K562 (cell line): ENCODE measurements around the gene ADPRM. TPM values are rescaled to one million over a fixed set of nuclear protein-coding genes. Genes with fewer than 3 reads are reported as not detected.

Experiments used
- ATAC-seq: fragments of 200-7000 bp; cut with Tn5 transposase; 3 replicates; pipeline ENCODE4 v1.9.1; 2020; ENCODE audit warnings: moderate library complexity
- BruUV-seq: library from RNA; stranded (reverse); fragments of 400-500 nt; replicated peaks from 2 replicates; lab custom pipeline; 2021; lab: Mats Ljungman, UMichigan
- CTCF ChIA-PET: fragments of 300-600 bp; formaldehyde crosslinking; extraction: SDS; loops from one replicate; lab custom pipeline; 2021; ENCODE audit warnings: low intra/inter-chr PET ratio; lab: Yijun Ruan, JAX
- POLR2A ChIA-PET: fragments of 300-600, 350-650 bp; sonication (Branson Sonifier 250); formaldehyde crosslinking; extraction: SDS; loops from one replicate; lab custom pipeline; 2021; ENCODE audit warnings: antibody characterized with exemption, inconsistent platforms; lab: Yijun Ruan, JAX
- DNase-seq, 4 experiments: peaks; one replicate each; pipeline versions ENCODE4 v3.0.0 to v3.0.0-alpha.2; 2011 to 2018; ENCODE audit warnings: low spot score in 3 of 4, mixed read lengths in 3 of 4; ENCODE audit errors: extremely low read depth in 1 of 4
- FAIRE-seq: peaks from 2 replicates; lab custom pipeline; 2011; peaks lifted over from hg19 to GRCh38; lab: Jason Lieb, UNC
- H2AFZ ChIP-seq: 2 replicates; pipeline ENCODE4 v1.6.0; 2011; ENCODE audit warnings: low read depth, low read length, control low read depth, inconsistent platforms
- H3K27ac ChIP-seq: fragments of 200-600 bp; 3 replicates; pipeline ENCODE4 v1.8.0; 2011; ENCODE audit warnings: low read depth, mild to moderate bottlenecking, control low read depth, inconsistent platforms, low read length, moderate library complexity, mixed read lengths; ENCODE audit errors: extremely low read depth
- H3K27me3 ChIP-seq, 2 experiments: fragments of 300-600 bp in 1 of 2; 2 replicates in 1 of 2; 3 replicates in 1 of 2; pipeline versions ENCODE4 v1.6.0 to v1.8.0; 2011; ENCODE audit warnings: inconsistent platforms in 2 of 2, low read length in 2 of 2, mild to moderate bottlenecking in 1 of 2, mixed read lengths in 1 of 2, moderate library complexity in 1 of 2; ENCODE audit not compliant: control insufficient read depth in 2 of 2, insufficient read depth in 2 of 2
- H3K36me3 ChIP-seq: fragments of 300-600 bp; 3 replicates; pipeline ENCODE4 v1.8.0; 2011; ENCODE audit warnings: mild to moderate bottlenecking, low read length, inconsistent platforms; ENCODE audit not compliant: control insufficient read depth, insufficient read depth
- H3K4me1 ChIP-seq, 2 experiments: fragments of 200-600 bp in 1 of 2; replicated peaks in 1 of 2; 2 replicates in 1 of 2; 3 replicates in 1 of 2; pipeline versions ENCODE4 v1.5.1 to v1.8.0; 2011; ENCODE audit warnings: inconsistent platforms in 2 of 2, low read length in 2 of 2, mild to moderate bottlenecking in 1 of 2, mixed read lengths in 1 of 2, moderate library complexity in 1 of 2; ENCODE audit not compliant: control insufficient read depth in 2 of 2, insufficient read depth in 2 of 2
- H3K4me2 ChIP-seq: 2 replicates; pipeline ENCODE4 v1.6.1; 2011; ENCODE audit warnings: low read length, control low read depth, inconsistent platforms, mixed read lengths; ENCODE audit not compliant: insufficient read depth
- H3K4me3 ChIP-seq: fragments of 200-600 bp; sonication (generic), shearing (Covaris generic); 2 replicates; pipeline ENCODE4 v1.5.1; 2016; ENCODE audit warnings: control low read depth, inconsistent platforms
- H3K79me2 ChIP-seq: fragments of 200-600 bp; 3 replicates; pipeline ENCODE4 v1.8.0; 2011; ENCODE audit warnings: low read length, inconsistent platforms; ENCODE audit not compliant: control insufficient read depth, insufficient read depth
- H3K9ac ChIP-seq, 2 experiments: 2 replicates each; pipeline versions ENCODE4 v1.6.0 to v1.6.1; 2011; ENCODE audit warnings: low read depth in 2 of 2, low read length in 2 of 2, control low read depth in 1 of 2, inconsistent platforms in 1 of 2, mild to moderate bottlenecking in 1 of 2, mixed read lengths in 1 of 2; ENCODE audit not compliant: insufficient read depth in 1 of 2
- H3K9me1 ChIP-seq: one replicate; pipeline ENCODE4 v1.6.0; 2011; ENCODE audit warnings: inconsistent platforms, mild to moderate bottlenecking, low read length, moderate library complexity; ENCODE audit not compliant: control insufficient read depth, insufficient read depth
- H3K9me3 ChIP-seq: replicated peaks from 2 replicates; pipeline ENCODE4 v1.5.1; 2011; ENCODE audit warnings: low read depth, low read length, inconsistent platforms; ENCODE audit not compliant: control insufficient read depth, insufficient read depth
- H4K20me1 ChIP-seq: replicated peaks from 2 replicates; pipeline ENCODE4 v1.6.1; 2011; ENCODE audit warnings: low read length, inconsistent platforms, mixed read lengths; ENCODE audit not compliant: control insufficient read depth, insufficient read depth
- MECOM ChIP-seq: fragments of 250-450 bp; sonication (Bioruptor Pico); IDR thresholded peaks from 2 replicates; pipeline ENCODE4 v1.8.0; 2022; ENCODE audit warnings: inconsistent platforms
- PCBP1 ChIP-seq: fragments of 200-400 bp; formaldehyde crosslinking; IDR thresholded peaks from 2 replicates; pipeline ENCODE4 v1.6.1; 2018; ENCODE audit warnings: mild to moderate bottlenecking, low read depth, low read length; ENCODE audit not compliant: poor library complexity, severe bottlenecking
- PRPF4 ChIP-seq: fragments of 200-400 bp; formaldehyde crosslinking; IDR thresholded peaks from one replicate; pipeline ENCODE4 v1.6.1; 2017; ENCODE audit warnings: low read length, low read depth, mild to moderate bottlenecking; ENCODE audit not compliant: insufficient read depth, poor library complexity, severe bottlenecking
- PYGO2 ChIP-seq: fragments of 450-650 bp; IDR thresholded peaks from 2 replicates; pipeline ENCODE4 v1.6.1; 2016; ENCODE audit warnings: mild to moderate bottlenecking, missing genetic modification characterization, moderate library complexity, missing compliant biosample characterization
- RNF2 ChIP-seq: sonication (generic); IDR thresholded peaks from 2 replicates; pipeline ENCODE4 v1.6.1; 2016
- ZNF589 ChIP-seq: fragments of 200-800 bp; sonication (Bioruptor generic); IDR thresholded peaks from 2 replicates; pipeline ENCODE4 v1.6.1; 2016; ENCODE audit warnings: low read depth, missing genetic modification characterization, missing compliant biosample characterization
- ZNF696 ChIP-seq: fragments of 250-450 bp; sonication (Bioruptor Pico); conservative IDR thresholded peaks from 2 replicates; pipeline ENCODE4 v1.4.0; 2020; ENCODE audit warnings: mild to moderate bottlenecking, moderate library complexity
- ZNF780A ChIP-seq: fragments of 250-450 bp; sonication (Bioruptor Pico); IDR thresholded peaks from 2 replicates; pipeline ENCODE4 v1.5.0; 2021; ENCODE audit warnings: mild to moderate bottlenecking
- WGBS: fragments of 100-300 bp; shearing (Covaris generic); methylation state at CpG from one replicate; pipeline ENCODE4 v1.1.6; 2016; ENCODE audit warnings: low coverage, mixed read lengths; ENCODE audit not compliant: insufficient coverage; ENCODE audit errors: missing lambda C conversion rate; 5-methylcytosine and 5-hydroxymethylcytosine counted together
- in situ Hi-C: fragments of 300-500 bp; cut with MboI; formaldehyde crosslinking; loops from 4 replicates; pipeline ENCODE4 v1.15.0; 2018; ENCODE audit warnings: inconsistent platforms, mixed read lengths
- intact Hi-C: fragments of 100-400 bp; cut with micrococcal nuclease; formaldehyde crosslinking; loops from 2 replicates; pipeline ENCODE4 v1.14.2; 2022
- polyA plus RNA-seq, 8 experiments: library from polyadenylated mRNA; depleted of rRNA in 4 of 8; stranded (reverse) in 5 of 8; unstranded in 3 of 8; fragments of >200 nt; fragmentation: Nextera tagmentation in 2 of 8; fragmentation: Illumina TruSeq in 1 of 8; extraction: Ambion mirVana in 2 of 8; extraction: Trizol in 1 of 8; gene quantifications; 2 replicates each; pipeline versions ENCODE4 v1.2.1 to v1.2.3, GENCODE V29; 2011 to 2014; ENCODE audit warnings: inconsistent platforms in 1 of 8, missing spikeins in 1 of 8
- total RNA-seq, 7 experiments: library from RNA; depleted of rRNA in 6 of 7; stranded (reverse); fragments of >200 nt in 6 of 7; fragmentation: Illumina TruSeq in 2 of 7; extraction: Trizol in 2 of 7; gene quantifications; 2 replicates each; pipeline versions ENCODE4 v1.2.1 to v1.2.3, GENCODE V29; 2011 to 2021; ENCODE audit warnings: low replicate concordance in 1 of 7

The ADPRM gene
- total and polyA plus RNA-seq, 9 of the 15 experiments (the other 6 are each of a cell fraction or from before 2014, with no cell fraction given): 4.7 to 17.6 (median 6.2) TPM

DNA sequence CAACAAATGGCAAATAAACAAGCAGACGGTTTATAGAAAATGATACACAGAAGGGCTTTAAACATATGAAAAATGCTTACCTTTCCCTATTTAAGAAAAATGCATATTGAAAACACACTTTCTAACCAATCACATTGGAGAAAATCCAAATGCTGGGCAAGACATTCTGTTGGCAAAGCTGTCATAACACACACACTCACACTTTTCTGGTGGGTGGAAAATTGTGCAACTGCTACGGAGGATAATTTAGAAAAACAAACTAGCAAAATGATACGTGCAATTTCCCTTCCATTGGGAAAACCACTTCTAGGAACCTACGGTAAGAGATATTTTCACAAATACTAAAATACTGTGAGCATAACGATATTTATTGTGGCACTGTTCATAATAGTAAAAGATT lies 30.5 kb upstream of the ADPRM start:
- intact Hi-C loops (no loop called here), in situ Hi-C loops (no loop called here)
- Histone ChIP-seq H3K27me3 (no peaks in the 10 kb centered on the region), H4K20me1 (no peaks in the 10 kb centered on the region), H3K9me3 (no peaks in the 10 kb centered on the region), H3K36me3 (no peaks in the 10 kb centered on the region), H3K79me2 (no peaks in the 10 kb centered on the region), H3K4me1 (no peaks in the 10 kb centered on the region), H2AFZ (no peak overlapping the region), H3K4me2 (no peak overlapping the region), H3K9ac (no peak overlapping the region), H3K4me3 (no peak overlapping the region), H3K27ac (no peak overlapping the region), H3K9me1 (no peaks in the 10 kb centered on the region)
- ChIA-PET POLR2A (no interaction called here), CTCF (interaction anchor here (0.9 kb wide), 1 partner anchor 51 kb away, joined by 3 read pairs; no protein-coding TSS in a partner anchor)
- WGBS: 52% methylated on average over 5 of the region's 5 CpGs
- no TSS peak for BruUV-seq
- no peak for TF ChIP-seq MECOM (CRISPR knock-in tag)
- no peak for TF ChIP-seq PCBP1
- TF ChIP-seq PYGO2 (tag): no peak
- no peak for TF ChIP-seq RNF2
- TF ChIP-seq PRPF4: no peak
- TF ChIP-seq ZNF696 (CRISPR knock-in tag): no peak
- TF ChIP-seq ZNF589 (CRISPR knock-in tag): no peak
- TF ChIP-seq ZNF780A (CRISPR knock-in tag): no peak
- TF ChIP-seq, all 486 proteins: peak for 0
- DNase-seq: no peak
- no peak for ATAC-seq
- FAIRE-seq: no peak
